Measurements from ENCODE around the gene ARPC2.
A peak's percentile ranks its signal among the peaks of the same experiment; 100 is the strongest.
"Not testable (repeated sequence)": the region's sequence is repeated elsewhere in the genome, so short reads cannot be mapped to it uniquely, and the experiment has no call there.

ARPC2 gene

DNA sequence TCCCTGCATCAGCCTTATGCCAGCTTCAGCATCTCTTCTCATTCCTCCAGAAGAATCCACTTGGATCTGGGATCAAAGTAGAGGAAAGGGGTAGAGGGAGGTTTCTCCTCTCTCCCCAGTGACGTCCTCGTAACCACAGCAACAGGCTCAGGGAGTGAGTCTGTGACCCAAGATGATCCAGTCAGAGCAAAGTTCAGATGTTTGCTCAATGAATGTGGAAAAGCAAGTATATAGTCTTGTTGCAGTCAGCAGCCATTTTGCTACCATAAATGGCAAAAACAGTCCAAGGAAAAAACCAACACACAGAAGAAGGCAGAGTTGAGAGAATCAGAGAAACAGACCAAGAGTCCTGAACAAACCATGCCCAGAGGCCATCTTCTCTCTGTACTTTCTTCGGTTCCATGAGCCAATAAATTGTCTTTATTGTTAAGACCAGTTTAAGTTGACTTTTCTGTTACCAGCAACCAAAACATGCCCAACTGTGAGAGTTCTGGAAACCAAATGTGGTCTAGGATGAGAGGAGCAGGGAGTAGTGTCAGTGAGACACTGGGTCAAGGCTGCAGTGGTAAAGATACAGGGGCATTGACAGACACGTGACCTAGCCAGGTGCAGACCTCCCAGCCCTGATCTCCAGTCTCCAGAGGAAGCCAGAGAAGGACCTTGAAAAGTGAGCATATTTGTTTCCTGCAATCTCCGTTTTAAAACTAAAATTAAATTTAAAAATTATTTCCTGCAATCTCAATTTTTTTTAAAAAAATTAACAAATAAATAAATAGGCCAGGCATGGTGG is 47.0 kb upstream of the ARPC2 start:
- Histone ChIP-seq H3K14ac (ENCODE audit: low read length) (no peak overlapping the region), H2BK15ac (ENCODE audit: low read length) (no peak overlapping the region), H2BK12ac (ENCODE audit: low read length) (no peak overlapping the region), H3K36me3 (replicated peaks in 1 of 2; ENCODE audit: control insufficient read depth in 2 of 2, insufficient read depth in 2 of 2, low read length in 2 of 2) (no peaks in the 10 kb centered on the region), H2BK5ac (ENCODE audit: low read length) (no peak overlapping the region), H2AK5ac (ENCODE audit: low read depth, low read length) (no peak overlapping the region), H3K27me3 (ENCODE audit: control insufficient read depth in 3 of 3, insufficient read depth in 3 of 3, low read depth in 1 of 3, low read length in 3 of 3) (peaks cover 0 to 3% (median 2%) of the 10 kb centered on the region in 3 experiments), H3K4me2 (ENCODE audit: insufficient read depth, low read length, poor library complexity, severe bottlenecking) (no peak overlapping the region), H3K4ac (ENCODE audit: low read length) (no peak overlapping the region), H3K4me3 (ENCODE audit: low read length in 2 of 2) (no peak overlapping the region), H3K4me1 (ENCODE audit: control insufficient read depth in 2 of 2, insufficient read depth in 1 of 2, low read depth in 1 of 2, low read length in 2 of 2) (no peaks in the 10 kb centered on the region), H3K18ac (ENCODE audit: low read length) (no peak overlapping the region), H2BK120ac (ENCODE audit: low read depth, low read length) (no peak overlapping the region), H2AFZ (ENCODE audit: low read length) (peak overlapping the region; percentile 24), H4K91ac (ENCODE audit: low read depth, low read length, poor library complexity) (no peak overlapping the region), H3K9ac (ENCODE audit: low read depth, low read length, poor library complexity) (no peak overlapping the region), H3K9me3 (replicated peaks in 1 of 2; ENCODE audit: control insufficient read depth in 2 of 2, insufficient read depth in 1 of 2, low read depth in 1 of 2, low read length in 2 of 2) (no peaks in the 10 kb centered on the region), H3K27ac (replicated peaks; ENCODE audit: low read length) (no peak overlapping the region), H3K79me1 (ENCODE audit: low read depth, low read length) (no peaks in the 10 kb centered on the region), H3K23ac (ENCODE audit: low read depth, low read length, poor library complexity) (no peak overlapping the region), H4K8ac (ENCODE audit: low read depth, low read length) (no peak overlapping the region)
- no CpG with 5 or more reads among the region's 5 CpGs for WGBS, 2 donors (ENCODE audit: extremely low coverage in 2 of 2, insufficient read length in 2 of 2, insufficient replicate concordance in 1 of 2)
- no peak for DNase-seq (ENCODE audit: low spot score)

DNA sequence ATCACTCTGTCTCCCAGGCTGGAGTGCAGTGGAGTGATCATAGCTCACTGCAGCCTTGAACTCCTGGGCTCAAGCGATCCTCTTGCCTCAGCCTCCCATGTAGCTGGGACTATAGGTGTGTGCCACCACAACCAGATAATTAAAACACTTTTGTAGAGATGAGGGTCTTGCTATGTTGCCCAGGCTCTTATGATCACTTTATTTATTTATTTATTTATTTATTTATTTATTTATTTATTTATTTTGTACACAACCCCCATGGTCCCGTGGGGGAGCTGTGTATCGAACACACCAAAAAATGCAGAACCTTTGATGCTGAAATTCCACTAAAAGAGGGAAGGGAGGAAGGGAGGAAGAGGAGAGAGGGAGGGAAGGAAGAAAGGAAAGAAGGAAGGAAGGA is 45.2 kb upstream of the ARPC2 start:
- H3K27me3 ChIP-seq (ENCODE audit: control insufficient read depth in 3 of 3, insufficient read depth in 3 of 3, low read depth in 1 of 3, low read length in 3 of 3); H3K4me2 ChIP-seq (ENCODE audit: insufficient read depth, low read length, poor library complexity, severe bottlenecking); H3K23ac ChIP-seq (ENCODE audit: low read depth, low read length, poor library complexity); DNase-seq (ENCODE audit: low spot score); H3K36me3 ChIP-seq (replicated peaks in 1 of 2; ENCODE audit: control insufficient read depth in 2 of 2, insufficient read depth in 2 of 2, low read length in 2 of 2); H3K9me3 ChIP-seq (replicated peaks in 1 of 2; ENCODE audit: control insufficient read depth in 2 of 2, insufficient read depth in 1 of 2, low read depth in 1 of 2, low read length in 2 of 2); H2AK5ac ChIP-seq (ENCODE audit: low read depth, low read length); H3K4me3 ChIP-seq (ENCODE audit: low read length in 2 of 2); H2BK15ac ChIP-seq (ENCODE audit: low read length); H3K18ac ChIP-seq (ENCODE audit: low read length); H3K4me1 ChIP-seq (ENCODE audit: control insufficient read depth in 2 of 2, insufficient read depth in 1 of 2, low read depth in 1 of 2, low read length in 2 of 2); H2BK12ac ChIP-seq (ENCODE audit: low read length); H4K8ac ChIP-seq (ENCODE audit: low read depth, low read length); H2BK120ac ChIP-seq (ENCODE audit: low read depth, low read length); H3K4ac ChIP-seq (ENCODE audit: low read length); H3K14ac ChIP-seq (ENCODE audit: low read length); H3K79me1 ChIP-seq (ENCODE audit: low read depth, low read length); H4K91ac ChIP-seq (ENCODE audit: low read depth, low read length, poor library complexity); H2AFZ ChIP-seq (ENCODE audit: low read length); H3K27ac ChIP-seq (replicated peaks; ENCODE audit: low read length); H2BK5ac ChIP-seq (ENCODE audit: low read length); H3K9ac ChIP-seq (ENCODE audit: low read depth, low read length, poor library complexity): not testable (repeated sequence)
- WGBS, 2 donors (ENCODE audit: extremely low coverage in 2 of 2, insufficient read length in 2 of 2, insufficient replicate concordance in 1 of 2): no CpG with 5 or more reads among the region's 3 CpGs

DNA sequence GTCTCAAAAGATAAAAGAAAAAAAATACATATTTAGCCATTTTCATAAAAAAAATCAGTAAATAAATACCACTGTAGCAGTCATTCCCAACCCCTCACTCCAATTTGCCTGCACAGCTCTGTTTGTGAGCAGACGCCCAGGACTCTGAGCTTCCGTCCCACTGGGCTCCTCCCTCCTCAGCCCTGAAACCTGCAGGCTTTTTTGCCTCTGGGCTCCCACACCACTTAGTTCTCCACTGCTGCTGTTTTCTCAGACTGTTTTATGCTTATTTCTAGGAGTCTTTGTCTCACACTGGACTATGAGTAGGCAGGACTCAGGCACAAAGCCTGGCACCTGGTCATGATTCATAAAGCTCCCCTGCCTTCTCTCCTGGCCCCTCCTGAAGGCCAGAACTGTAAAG is 44.1 kb upstream of the ARPC2 start:
- no peak for DNase-seq (ENCODE audit: low spot score)
- Histone ChIP-seq H2AK5ac (ENCODE audit: low read depth, low read length) (peak overlapping the region; percentile 35), H3K14ac (ENCODE audit: low read length) (no peak overlapping the region), H3K23ac (ENCODE audit: low read depth, low read length, poor library complexity) (no peak overlapping the region), H3K27me3 (ENCODE audit: control insufficient read depth in 3 of 3, insufficient read depth in 3 of 3, low read depth in 1 of 3, low read length in 3 of 3) (peaks cover 0 to 2% (median 0%) of the 10 kb centered on the region in 3 experiments), H2AFZ (ENCODE audit: low read length) (no peak overlapping the region), H3K9me3 (replicated peaks in 1 of 2; ENCODE audit: control insufficient read depth in 2 of 2, insufficient read depth in 1 of 2, low read depth in 1 of 2, low read length in 2 of 2) (no peaks in the 10 kb centered on the region), H3K79me1 (ENCODE audit: low read depth, low read length) (no peaks in the 10 kb centered on the region), H3K4ac (ENCODE audit: low read length) (no peak overlapping the region), H3K27ac (replicated peaks; ENCODE audit: low read length) (no peak overlapping the region), H3K18ac (ENCODE audit: low read length) (no peak overlapping the region), H2BK5ac (ENCODE audit: low read length) (no peak overlapping the region), H3K9ac (ENCODE audit: low read depth, low read length, poor library complexity) (no peak overlapping the region), H2BK12ac (ENCODE audit: low read length) (no peak overlapping the region), H2BK120ac (ENCODE audit: low read depth, low read length) (no peak overlapping the region), H3K4me2 (ENCODE audit: insufficient read depth, low read length, poor library complexity, severe bottlenecking) (no peak overlapping the region), H4K91ac (ENCODE audit: low read depth, low read length, poor library complexity) (no peak overlapping the region), H4K8ac (ENCODE audit: low read depth, low read length) (no peak overlapping the region), H3K4me1 (ENCODE audit: control insufficient read depth in 2 of 2, insufficient read depth in 1 of 2, low read depth in 1 of 2, low read length in 2 of 2) (no peaks in the 10 kb centered on the region), H3K4me3 (ENCODE audit: low read length in 2 of 2) (no peak overlapping the region), H3K36me3 (replicated peaks in 1 of 2; ENCODE audit: control insufficient read depth in 2 of 2, insufficient read depth in 2 of 2, low read length in 2 of 2) (no peaks in the 10 kb centered on the region), H2BK15ac (ENCODE audit: low read length) (no peak overlapping the region)
- no CpG with 5 or more reads among the region's 2 CpGs for WGBS, 2 donors (ENCODE audit: extremely low coverage in 2 of 2, insufficient read length in 2 of 2, insufficient replicate concordance in 1 of 2)

GRCh38 chr2:218179782-218180181 is 37.2 kb upstream of the ARPC2 start:
- H3K36me3 ChIP-seq (replicated peaks in 1 of 2; ENCODE audit: control insufficient read depth in 2 of 2, insufficient read depth in 2 of 2, low read length in 2 of 2): no peaks in the 10 kb centered on the region
- no peak overlapping the region for H3K14ac ChIP-seq (ENCODE audit: low read length)
- no peaks in the 10 kb centered on the region for H3K79me1 ChIP-seq (ENCODE audit: low read depth, low read length)
- no peaks in the 10 kb centered on the region for H3K4me1 ChIP-seq (ENCODE audit: control insufficient read depth in 2 of 2, insufficient read depth in 1 of 2, low read depth in 1 of 2, low read length in 2 of 2)
- no peak for DNase-seq (ENCODE audit: low spot score)
- WGBS, 2 donors (ENCODE audit: extremely low coverage in 2 of 2, insufficient read length in 2 of 2, insufficient replicate concordance in 1 of 2): no CpG with 5 or more reads among the region's 4 CpGs
- no peak overlapping the region for H3K9ac ChIP-seq (ENCODE audit: low read depth, low read length, poor library complexity)
- no peak overlapping the region for H3K4ac ChIP-seq (ENCODE audit: low read length)
- no peak overlapping the region for H3K4me3 ChIP-seq (ENCODE audit: low read length in 2 of 2)
- H2AFZ ChIP-seq (ENCODE audit: low read length): no peak overlapping the region
- H3K9me3 ChIP-seq (replicated peaks in 1 of 2; ENCODE audit: control insufficient read depth in 2 of 2, insufficient read depth in 1 of 2, low read depth in 1 of 2, low read length in 2 of 2): no peaks in the 10 kb centered on the region
- H3K18ac ChIP-seq (ENCODE audit: low read length): no peak overlapping the region
- no peak overlapping the region for H3K4me2 ChIP-seq (ENCODE audit: insufficient read depth, low read length, poor library complexity, severe bottlenecking)
- H3K23ac ChIP-seq (ENCODE audit: low read depth, low read length, poor library complexity): no peak overlapping the region
- no peak overlapping the region for H2AK5ac ChIP-seq (ENCODE audit: low read depth, low read length)
- no peak overlapping the region for H4K91ac ChIP-seq (ENCODE audit: low read depth, low read length, poor library complexity)
- H3K27me3 ChIP-seq (ENCODE audit: control insufficient read depth in 3 of 3, insufficient read depth in 3 of 3, low read depth in 1 of 3, low read length in 3 of 3): peaks cover 0 to 27% (median 0%) of the 10 kb centered on the region in 3 experiments
- H4K8ac ChIP-seq (ENCODE audit: low read depth, low read length): no peak overlapping the region
- H2BK12ac ChIP-seq (ENCODE audit: low read length): no peak overlapping the region
- no peak overlapping the region for H2BK15ac ChIP-seq (ENCODE audit: low read length)
- no peak overlapping the region for H2BK5ac ChIP-seq (ENCODE audit: low read length)
- no peak overlapping the region for H2BK120ac ChIP-seq (ENCODE audit: low read depth, low read length)
- H3K27ac ChIP-seq (replicated peaks; ENCODE audit: low read length): no peak overlapping the region

Measured in neuronal stem cell (in vitro differentiated cells).